H1 (cell line): ENCODE data around the gene ATG4C. TPM values are rescaled to one million over a fixed set of nuclear protein-coding genes. Genes with fewer than 3 reads are reported as not detected.

Source experiments
- CTCF ChIA-PET: fragments of 300-600 bp; sonication (Branson Sonifier 250); formaldehyde crosslinking; loops from one replicate; lab custom pipeline; 2021; ENCODE audit not compliant: partially characterized antibody; lab: Charles Lee
- POLR2A ChIA-PET: fragments of 300-600 bp; sonication (Branson Sonifier 250); formaldehyde crosslinking; loops from one replicate; lab custom pipeline; 2021; ENCODE audit warnings: inconsistent platforms; ENCODE audit not compliant: partially characterized antibody; lab: Charles Lee
- DNase-seq, 2 experiments: peaks; one replicate each; pipeline versions ENCODE4 v3.0.0 to v3.0.0-alpha.2; 2010 to 2022; ENCODE audit warnings: low spot score in 2 of 2, low read depth in 1 of 2, mixed read lengths in 1 of 2
- FAIRE-seq: peaks from 2 replicates; lab custom pipeline; 2011; peaks lifted over from hg19 to GRCh38; lab: Jason Lieb, UNC
- H2AFZ ChIP-seq: 2 replicates; pipeline ENCODE4 v1.8.1; 2012; ENCODE audit warnings: low read length, inconsistent platforms
- H2AK5ac ChIP-seq: 2 replicates; pipeline ENCODE4 v1.6.1; 2013; ENCODE audit warnings: low read depth, low read length
- H2BK120ac ChIP-seq: replicated peaks from 2 replicates; pipeline ENCODE3; 2013; ENCODE audit warnings: low read depth, low read length, inconsistent platforms
- H2BK12ac ChIP-seq: 2 replicates; pipeline ENCODE4 v1.6.1; 2013; ENCODE audit warnings: low read depth, low read length
- H2BK15ac ChIP-seq: 2 replicates; pipeline ENCODE4 v1.6.1; 2013; ENCODE audit warnings: low read length
- H2BK20ac ChIP-seq: 2 replicates; pipeline ENCODE4 v1.6.1; 2013; ENCODE audit warnings: low read length
- H2BK5ac ChIP-seq: 2 replicates; pipeline ENCODE4 v1.6.1; 2013; ENCODE audit warnings: low read depth, low read length
- H3K14ac ChIP-seq: 2 replicates; pipeline ENCODE4 v1.6.1; 2013; ENCODE audit warnings: inconsistent platforms; ENCODE audit not compliant: insufficient read length
- H3K18ac ChIP-seq: 2 replicates; pipeline ENCODE4 v1.6.1; 2013; ENCODE audit warnings: low read length; ENCODE audit errors: extremely low read depth
- H3K23ac ChIP-seq: 2 replicates; pipeline ENCODE4 v1.6.1; 2013; ENCODE audit warnings: inconsistent platforms; ENCODE audit not compliant: insufficient read length
- H3K23me2 ChIP-seq: 2 replicates; pipeline ENCODE4 v1.6.1; 2013; ENCODE audit warnings: low read depth, low read length
- H3K27ac ChIP-seq: 2 replicates; pipeline ENCODE4 v1.6.1; 2011; ENCODE audit warnings: low read depth, low read length, inconsistent platforms
- H3K27me3 ChIP-seq, 4 experiments: replicated peaks in 1 of 4; 1 replicate in 1 of 4; 2 replicates in 3 of 4; pipeline versions ENCODE4 v1.6.1 to v1.8.1; 2011 to 2013; ENCODE audit warnings: low read length in 3 of 4, mild to moderate bottlenecking in 3 of 4, inconsistent platforms in 2 of 4, mixed read lengths in 2 of 4, moderate library complexity in 1 of 4; ENCODE audit not compliant: control insufficient read depth in 3 of 4, insufficient read depth in 3 of 4; ENCODE audit errors: extremely low read depth in 1 of 4
- H3K36me3 ChIP-seq, 4 experiments: 2 replicates each; pipeline versions ENCODE4 v1.6.1 to v1.8.1; 2011 to 2013; ENCODE audit warnings: mild to moderate bottlenecking in 4 of 4, low read length in 3 of 4, moderate library complexity in 2 of 4, control low read depth in 1 of 4, inconsistent platforms in 1 of 4; ENCODE audit not compliant: insufficient read depth in 4 of 4, control insufficient read depth in 2 of 4
- H3K4ac ChIP-seq: replicated peaks from 2 replicates; pipeline ENCODE3; 2013; ENCODE audit warnings: low read length, low read depth, mixed read lengths, inconsistent platforms; ENCODE audit not compliant: insufficient read length
- H3K4me1 ChIP-seq, 4 experiments: replicated peaks in 1 of 4; 1 replicate in 1 of 4; 2 replicates in 3 of 4; pipeline versions ENCODE4 v1.6.1 to v1.8.1; 2011 to 2013; ENCODE audit warnings: low read length in 3 of 4, inconsistent platforms in 2 of 4, mixed read lengths in 1 of 4; ENCODE audit not compliant: insufficient read depth in 4 of 4, control insufficient read depth in 3 of 4
- H3K4me2 ChIP-seq, 2 experiments: 2 replicates each; pipeline versions ENCODE4 v1.6.1 to v1.8.1; 2011 to 2013; ENCODE audit warnings: low read depth in 2 of 2, low read length in 2 of 2, control low read depth in 1 of 2, inconsistent platforms in 1 of 2, mild to moderate bottlenecking in 1 of 2; ENCODE audit not compliant: insufficient read depth in 1 of 2
- H3K4me3 ChIP-seq, 4 experiments: fragments of 200-600, 300-600 bp in 1 of 4; sonication (generic), shearing (Covaris generic), sonication (Bioruptor Twin) in 1 of 4; 2 replicates each; pipeline versions ENCODE4 v1.5.1 to v1.8.1; 2011 to 2016; ENCODE audit warnings: low read length in 4 of 4, low read depth in 3 of 4, control low read depth in 2 of 4, inconsistent platforms in 2 of 4, mild to moderate bottlenecking in 2 of 4, mixed read lengths in 1 of 4, moderate library complexity in 1 of 4; ENCODE audit not compliant: insufficient read depth in 2 of 4; ENCODE audit errors: extremely low read depth in 1 of 4
- H3K56ac ChIP-seq: replicated peaks from 2 replicates; pipeline ENCODE3; 2013; ENCODE audit warnings: low read depth, mild to moderate bottlenecking, mixed read lengths, low read length, inconsistent platforms; ENCODE audit not compliant: insufficient read length
- H3K79me1 ChIP-seq: 2 replicates; pipeline ENCODE4 v1.6.1; 2013; ENCODE audit warnings: low read depth, low read length, control low read depth
- H3K79me2 ChIP-seq, 2 experiments: 2 replicates each; pipeline versions ENCODE4 v1.6.1 to v1.8.1; 2012 to 2013; ENCODE audit warnings: low read length in 2 of 2, mild to moderate bottlenecking in 2 of 2, inconsistent platforms in 1 of 2; ENCODE audit not compliant: insufficient read depth in 2 of 2, control insufficient read depth in 1 of 2
- H3K9ac ChIP-seq, 4 experiments: replicated peaks in 1 of 4; 1 replicate in 1 of 4; 2 replicates in 3 of 4; pipeline versions ENCODE4 v1.6.1 to v1.8.1; 2011 to 2013; ENCODE audit warnings: low read depth in 3 of 4, low read length in 3 of 4, control low read depth in 2 of 4, mild to moderate bottlenecking in 2 of 4, moderate library complexity in 2 of 4, inconsistent platforms in 1 of 4; ENCODE audit errors: extremely low read depth in 1 of 4
- H3K9me3 ChIP-seq, 2 experiments: 2 replicates each; pipeline versions ENCODE4 v1.6.1 to v1.8.1; 2012 to 2013; ENCODE audit warnings: mild to moderate bottlenecking in 2 of 2, moderate library complexity in 2 of 2, control low read depth in 1 of 2, inconsistent platforms in 1 of 2, low read depth in 1 of 2, low read length in 1 of 2, mixed read lengths in 1 of 2; ENCODE audit not compliant: insufficient read depth in 2 of 2
- H4K20me1 ChIP-seq, 2 experiments: replicated peaks in 1 of 2; 2 replicates each; pipeline versions ENCODE3 to v1.8.1; 2011 to 2013; ENCODE audit warnings: inconsistent platforms in 2 of 2, low read length in 2 of 2, mild to moderate bottlenecking in 1 of 2; ENCODE audit not compliant: insufficient read depth in 2 of 2, control insufficient read depth in 1 of 2
- H4K5ac ChIP-seq: 2 replicates; pipeline ENCODE4 v1.6.1; 2013; ENCODE audit warnings: low read length, low read depth, mixed read lengths, inconsistent platforms; ENCODE audit not compliant: insufficient read length
- H4K8ac ChIP-seq: 2 replicates; pipeline ENCODE4 v1.8.0; 2013; ENCODE audit warnings: mild to moderate bottlenecking, moderate library complexity, low read length, inconsistent platforms; ENCODE audit not compliant: insufficient read depth; ENCODE audit errors: extremely low read depth
- H4K91ac ChIP-seq: replicated peaks from 2 replicates; pipeline ENCODE3; 2013; ENCODE audit warnings: low read length, mixed read lengths, inconsistent platforms; ENCODE audit not compliant: insufficient read length
- BCL11A ChIP-seq, 2 experiments: IDR thresholded peaks; one replicate each; pipeline ENCODE4 v1.6.1; 2011; ENCODE audit warnings: low read depth in 2 of 2, low read length in 2 of 2, mild to moderate bottlenecking in 2 of 2
- KDM5A ChIP-seq: fragments of 200-600 bp; IDR thresholded peaks from 2 replicates; pipeline ENCODE4 v1.7.1; 2012; ENCODE audit warnings: mild to moderate bottlenecking, low read length, inconsistent platforms, mixed read lengths
- TCF12 ChIP-seq: IDR thresholded peaks from 2 replicates; pipeline ENCODE4 v1.6.1; 2011; ENCODE audit warnings: low read depth, mild to moderate bottlenecking, low read length
- WGBS, 2 experiments: shearing (Covaris generic) in 1 of 2; methylation state at CpG; one replicate each; pipeline versions ENCODE4 v1.1.6 to v1.1.7; 2013 to 2015; ENCODE audit warnings: low lambda C conversion rate in 2 of 2, mixed read lengths in 2 of 2, inconsistent platforms in 1 of 2, low coverage in 1 of 2, missing lambda C conversion rate in 1 of 2; ENCODE audit not compliant: insufficient replicate concordance in 2 of 2, insufficient coverage in 1 of 2, insufficient read length in 1 of 2; ENCODE audit errors: extremely low coverage in 1 of 2, missing lambda C conversion rate in 1 of 2; 5-methylcytosine and 5-hydroxymethylcytosine counted together
- polyA plus RNA-seq, 7 experiments: library from polyadenylated mRNA; depleted of rRNA in 3 of 7; stranded (reverse) in 5 of 7; unstranded in 2 of 7; fragments of >200 nt in 5 of 7; fragments of 200-250 nt in 2 of 7; gene quantifications; 1 replicate in 5 of 7; 2 replicates in 1 of 7; 4 replicates in 1 of 7; pipeline versions ENCODE4 v1.2.1 to v1.2.3, GENCODE V29; 2011 to 2013; ENCODE audit warnings: missing spikeins in 2 of 7, mixed read lengths in 2 of 7
- total RNA-seq: library from RNA; stranded (reverse); fragmentation: NEBNext Ultra II Directional; extraction: Animal tissue kit (Norgen Biotek cat#: 25700); gene quantifications from 2 replicates; pipeline ENCODE4 v1.2.1, GENCODE V29; 2021

Gene ATG4C
- total and polyA plus RNA-seq, 2 of the 8 experiments (the other 6 are each of a cell fraction or from before 2014, with no cell fraction given): 5.1 to 22.2 TPM

DNA sequence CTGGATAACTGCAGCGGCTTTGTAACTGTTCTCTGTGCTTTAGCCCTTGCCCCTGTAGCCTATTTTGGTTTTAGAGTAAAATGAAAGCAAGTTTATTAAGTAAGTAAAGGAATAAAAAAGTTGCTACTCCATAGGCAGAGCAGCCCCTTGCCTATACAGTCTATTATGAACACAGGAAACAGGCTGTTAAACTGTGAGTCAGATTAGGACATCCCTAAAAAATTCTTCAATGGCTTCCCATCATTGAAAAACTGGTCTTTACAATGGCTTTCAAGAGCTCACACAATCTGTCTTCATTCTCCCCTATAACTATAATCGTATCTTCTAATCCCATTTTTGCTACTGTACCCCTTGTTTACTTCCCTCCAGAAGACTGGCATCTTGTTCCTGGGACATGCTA lies 43.0 kb downstream of the ATG4C start:
- Histone ChIP-seq H4K91ac (no peak overlapping the region), H2BK15ac (no peak overlapping the region), H3K23ac (no peak overlapping the region), H3K23me2 (no peaks in the 10 kb centered on the region), H2BK20ac (no peak overlapping the region), H3K79me1 (no peaks in the 10 kb centered on the region), H3K27me3 (peaks cover 0 to 1% (median 0%) of the 10 kb centered on the region in 4 experiments; a peak in 1 of 7 replicates), H2BK12ac (no peak overlapping the region), H4K20me1 (no peaks in the 10 kb centered on the region), H3K14ac (no peak overlapping the region), H4K5ac (no peak overlapping the region), H3K9ac (no peak overlapping the region), H3K4me1 (no peaks in the 10 kb centered on the region), H3K9me3 (no peaks in the 10 kb centered on the region), H3K27ac (no peak overlapping the region), H2AFZ (no peak overlapping the region), H3K79me2 (no peaks in the 10 kb centered on the region), H4K8ac (no peak overlapping the region), H2BK120ac (no peak overlapping the region), H2BK5ac (no peak overlapping the region), H3K56ac (no peak overlapping the region), H2AK5ac (no peak overlapping the region), H3K4me2 (no peak overlapping the region), H3K36me3 (peaks cover 0 to 4% (median 0%) of the 10 kb centered on the region in 4 experiments; a peak in 2 of 8 replicates), H3K4ac (no peak overlapping the region), H3K18ac (no peak overlapping the region), H3K4me3 (no peak overlapping the region)
- FAIRE-seq: no peak
- DNase-seq: no peak
- TF ChIP-seq BCL11A (IDR thresholded peaks at IDR 0.05; ENCODE audit: low read depth in 2 of 2, low read length in 2 of 2): no peak
- no peak for TF ChIP-seq TCF12
- TF ChIP-seq KDM5A: no peak
- ChIA-PET CTCF (interaction anchor here (1.9 kb wide), 1 partner anchor 15 kb away, joined by 5 read pairs; no protein-coding TSS in a partner anchor), POLR2A (no interaction called here)
- 95% methylated on average over 2 of the region's 2 CpGs; no CpG with 5 or more reads in 1 of the 2 experiments for WGBS, 2 experiments
